Measurements from ENCODE around the gene NSG1. TPM values are rescaled to one million over a fixed set of nuclear protein-coding genes. Genes with fewer than 3 reads are reported as not detected.

The NSG1 gene
- total RNA-seq, 1 donor from 2014 or later = 2.4 TPM

DNA sequence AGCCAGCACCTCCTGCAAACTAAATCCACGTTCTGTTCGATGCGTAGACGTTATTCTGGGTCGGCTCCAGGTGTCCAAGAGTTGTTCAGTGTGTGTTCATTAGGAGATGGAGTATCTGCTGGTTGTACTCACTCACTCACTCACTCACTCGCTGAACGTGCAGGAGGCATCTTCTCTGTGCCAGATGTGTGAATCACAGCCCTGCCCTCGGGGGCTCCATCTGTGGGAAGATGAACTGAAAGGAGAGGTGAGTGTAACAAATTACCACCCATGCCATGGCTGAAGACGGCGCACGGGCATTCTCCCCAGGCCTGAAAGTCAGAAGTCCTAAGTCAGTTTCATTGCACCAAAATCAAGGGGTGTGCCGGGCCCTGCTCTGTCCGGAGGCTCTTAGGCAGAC lies 16.1 kb downstream of the NSG1 start:
- Histone ChIP-seq H3K4me3 (ENCODE audit: low read depth, low read length) (no peak overlapping the region), H3K36me3 (ENCODE audit: control insufficient read depth, insufficient read depth, low read length) (peaks cover 2% of the 10 kb centered on the region), H3K27me3 (ENCODE audit: control insufficient read depth, insufficient read depth, low read length) (no peaks in the 10 kb centered on the region)
- TF ChIP-seq, protein P1, sequence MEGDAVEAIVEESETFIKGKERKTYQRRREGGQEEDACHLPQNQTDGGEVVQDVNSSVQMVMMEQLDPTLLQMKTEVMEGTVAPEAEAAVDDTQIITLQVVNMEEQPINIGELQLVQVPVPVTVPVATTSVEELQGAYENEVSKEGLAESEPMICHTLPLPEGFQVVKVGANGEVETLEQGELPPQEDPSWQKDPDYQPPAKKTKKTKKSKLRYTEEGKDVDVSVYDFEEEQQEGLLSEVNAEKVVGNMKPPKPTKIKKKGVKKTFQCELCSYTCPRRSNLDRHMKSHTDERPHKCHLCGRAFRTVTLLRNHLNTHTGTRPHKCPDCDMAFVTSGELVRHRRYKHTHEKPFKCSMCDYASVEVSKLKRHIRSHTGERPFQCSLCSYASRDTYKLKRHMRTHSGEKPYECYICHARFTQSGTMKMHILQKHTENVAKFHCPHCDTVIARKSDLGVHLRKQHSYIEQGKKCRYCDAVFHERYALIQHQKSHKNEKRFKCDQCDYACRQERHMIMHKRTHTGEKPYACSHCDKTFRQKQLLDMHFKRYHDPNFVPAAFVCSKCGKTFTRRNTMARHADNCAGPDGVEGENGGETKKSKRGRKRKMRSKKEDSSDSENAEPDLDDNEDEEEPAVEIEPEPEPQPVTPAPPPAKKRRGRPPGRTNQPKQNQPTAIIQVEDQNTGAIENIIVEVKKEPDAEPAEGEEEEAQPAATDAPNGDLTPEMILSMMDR (IDR thresholded peaks at IDR 0.05; ENCODE audit: insufficient read depth, low read length, severe bottlenecking) = no peak
- DNase-seq (ENCODE audit: low read depth) (peak; percentile 68), FAIRE-seq (peak; percentile 62)

DNA sequence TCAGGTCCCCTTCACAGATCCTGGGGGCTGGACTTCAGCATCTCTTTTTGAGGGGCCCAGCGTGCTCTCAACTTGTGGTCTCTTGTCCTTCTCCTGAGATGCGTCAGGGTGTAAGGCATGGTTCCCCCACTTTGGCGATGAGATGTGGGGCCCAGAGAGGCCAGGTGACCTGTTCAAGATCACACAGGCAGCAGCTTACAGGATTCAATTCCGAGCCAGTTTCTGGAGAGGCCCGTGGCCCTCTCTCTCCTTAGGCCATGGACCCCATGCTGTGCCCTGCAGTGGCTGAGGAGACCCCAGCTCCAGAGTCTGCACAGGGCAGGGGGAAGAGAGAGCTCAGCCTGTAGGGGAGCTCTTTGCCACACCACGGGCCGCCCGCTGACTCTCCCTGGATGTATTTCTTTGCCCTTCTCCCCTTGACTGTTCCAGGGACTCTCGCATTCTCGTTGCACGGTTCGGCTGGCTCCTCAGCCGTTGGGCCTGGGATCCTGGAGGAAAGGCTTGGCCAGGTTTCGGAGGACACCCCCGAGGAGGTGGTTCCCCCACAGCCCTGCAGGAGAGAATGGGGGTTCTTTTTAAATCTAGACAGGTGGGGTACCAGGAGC lies 18.6 kb downstream of the NSG1 start:
- H3K27me3 ChIP-seq (ENCODE audit: control insufficient read depth, insufficient read depth, low read length) = no peaks in the 10 kb centered on the region
- FAIRE-seq (no peak), DNase-seq (ENCODE audit: low read depth) (no peak)
- TF ChIP-seq, protein P1 (IDR thresholded peaks at IDR 0.05; ENCODE audit: insufficient read depth, low read length, severe bottlenecking) = no peak
- H3K4me3 ChIP-seq (ENCODE audit: low read depth, low read length) = no peak overlapping the region
- H3K36me3 ChIP-seq (ENCODE audit: control insufficient read depth, insufficient read depth, low read length) = peaks cover 8% of the 10 kb centered on the region

DNA sequence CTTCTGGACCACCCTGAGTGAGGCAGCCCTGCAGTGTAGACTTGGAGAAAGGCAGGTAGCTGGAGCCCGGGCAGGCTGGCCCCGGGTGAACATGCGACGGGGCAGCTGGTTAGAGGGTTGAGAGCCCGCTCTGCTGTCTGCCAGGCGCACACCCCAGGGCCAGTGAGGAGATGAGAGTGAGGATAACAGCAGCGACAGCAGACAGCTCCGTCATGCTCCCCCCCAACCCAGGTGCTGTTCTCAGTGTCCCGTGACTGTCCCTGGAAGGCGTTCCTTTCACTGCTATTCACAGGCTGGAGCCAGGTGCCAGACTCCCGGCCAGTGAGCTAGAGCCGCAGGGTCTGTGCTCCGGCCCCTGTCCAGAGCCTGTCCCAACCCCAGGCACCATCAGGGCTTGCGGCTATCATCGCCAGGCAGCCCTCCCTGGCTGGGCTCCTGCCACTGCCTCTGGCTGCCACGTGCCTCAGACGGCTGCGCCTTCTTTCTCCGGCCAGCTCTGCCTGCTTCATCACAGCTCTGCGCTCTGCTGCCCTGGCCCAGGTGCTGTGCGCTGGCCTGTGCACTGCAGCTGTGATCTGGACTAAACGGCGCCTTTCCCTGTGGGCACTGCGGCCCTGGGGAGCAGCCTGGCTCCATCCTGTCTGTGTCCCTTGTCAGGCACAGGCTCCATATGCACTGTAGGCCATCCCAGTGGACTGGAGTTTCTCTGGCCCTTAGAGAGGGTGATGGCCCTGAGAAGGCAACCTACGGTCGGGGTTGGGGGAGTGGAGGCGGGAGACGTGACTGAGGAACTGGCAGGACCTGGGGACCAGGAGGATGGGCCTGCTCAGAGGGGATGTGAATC lies 19.8 kb downstream of the NSG1 start:
- H3K4me3 ChIP-seq (ENCODE audit: low read depth, low read length) = no peak overlapping the region
- DNase-seq (ENCODE audit: low read depth) (no peak), FAIRE-seq (no peak)
- H3K27me3 ChIP-seq (ENCODE audit: control insufficient read depth, insufficient read depth, low read length) = no peaks in the 10 kb centered on the region
- TF ChIP-seq, protein P1 (IDR thresholded peaks at IDR 0.05; ENCODE audit: insufficient read depth, low read length, severe bottlenecking) = no peak
- H3K36me3 ChIP-seq (ENCODE audit: control insufficient read depth, insufficient read depth, low read length) = peaks cover 6% of the 10 kb centered on the region

DNA sequence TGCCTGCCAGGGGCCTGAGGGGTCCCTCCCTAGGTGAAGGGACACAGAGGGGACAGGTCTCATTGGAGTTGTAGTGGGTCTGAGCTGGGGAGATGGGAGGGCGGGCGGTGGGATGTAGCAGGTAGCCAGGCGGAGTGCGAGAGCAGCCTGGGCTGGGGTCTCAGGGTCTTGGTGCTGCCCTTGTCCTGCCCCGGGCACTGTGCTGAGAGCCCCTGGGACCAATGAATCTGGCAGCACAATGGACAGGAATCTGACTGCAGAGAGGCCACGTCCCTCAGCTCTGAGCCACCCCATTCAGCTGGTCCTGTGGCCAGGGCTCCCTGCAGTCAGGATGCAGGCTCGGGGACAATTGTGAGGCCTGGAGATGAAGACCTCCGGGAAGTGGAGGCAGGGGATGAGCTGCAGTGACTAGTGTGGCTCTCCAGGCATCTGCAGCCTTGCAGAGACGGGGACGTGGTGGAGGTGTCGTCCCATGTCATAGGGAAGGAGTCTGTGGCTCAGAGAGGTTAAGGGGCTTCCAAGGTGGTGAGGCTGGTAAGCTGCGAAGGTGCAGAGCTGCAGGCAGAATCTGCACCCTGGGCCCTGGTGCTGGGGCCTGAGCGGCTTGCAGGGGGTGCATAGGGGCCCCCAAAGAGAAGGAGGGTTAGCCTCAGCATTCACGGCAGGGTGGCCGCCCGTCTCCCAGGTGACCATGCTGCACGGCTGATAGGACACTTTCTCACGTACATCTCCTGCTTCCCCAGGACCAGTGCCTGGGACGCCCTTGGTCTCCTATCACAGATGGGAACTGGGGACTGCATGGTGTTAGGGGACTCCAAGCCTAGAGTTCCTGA lies 20.6 kb downstream of the NSG1 start:
- no peak overlapping the region for H3K4me3 ChIP-seq (ENCODE audit: low read depth, low read length)
- TF ChIP-seq, protein P1 (IDR thresholded peaks at IDR 0.05; ENCODE audit: insufficient read depth, low read length, severe bottlenecking) = no peak
- DNase-seq (ENCODE audit: low read depth) (no peak), FAIRE-seq (no peak)
- H3K36me3 ChIP-seq (ENCODE audit: control insufficient read depth, insufficient read depth, low read length) = peaks cover 6% of the 10 kb centered on the region
- no peaks in the 10 kb centered on the region for H3K27me3 ChIP-seq (ENCODE audit: control insufficient read depth, insufficient read depth, low read length)

DNA sequence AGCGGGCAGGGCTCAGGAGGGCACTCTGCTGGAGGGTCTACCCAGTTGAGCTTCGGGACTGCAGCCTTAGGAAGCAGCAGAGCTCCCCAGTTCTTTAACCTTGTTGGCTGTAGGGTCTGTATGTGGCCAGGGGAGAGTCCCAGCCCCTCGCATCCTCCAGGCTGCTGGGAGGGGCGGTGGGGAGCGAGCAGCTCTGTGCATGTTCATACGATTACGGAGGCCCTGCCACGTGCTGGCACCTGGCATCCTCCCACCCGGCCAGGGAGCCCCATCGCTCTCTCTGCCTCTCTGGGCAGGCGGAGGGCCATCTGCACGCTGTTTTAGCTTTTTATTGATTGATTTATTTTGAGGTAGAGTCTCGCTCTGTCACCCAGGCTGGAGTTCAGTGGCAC lies 21.2 kb downstream of the NSG1 start:
- TF ChIP-seq, protein P1 (IDR thresholded peaks at IDR 0.05; ENCODE audit: insufficient read depth, low read length, severe bottlenecking) = no peak
- FAIRE-seq (no peak), DNase-seq (ENCODE audit: low read depth) (no peak)
- H3K36me3 ChIP-seq (ENCODE audit: control insufficient read depth, insufficient read depth, low read length) = peaks cover 6% of the 10 kb centered on the region
- H3K4me3 ChIP-seq (ENCODE audit: low read depth, low read length) = no peak overlapping the region
- no peaks in the 10 kb centered on the region for H3K27me3 ChIP-seq (ENCODE audit: control insufficient read depth, insufficient read depth, low read length)
